Natural killer cell (primary cell): Measurements from ENCODE around the gene HPS5. TPM values are rescaled to one million over a fixed set of nuclear protein-coding genes. Genes with fewer than 3 reads are reported as not detected.
A peak's percentile ranks its signal among the peaks of the same experiment; 100 is the strongest.

Source experiments
- ATAC-seq, 3 donors: fragments of 150-1000 bp in 2 of 3; fragments of 200-7000 bp in 1 of 3; cut with Tn5 transposase; 1 replicate in 1 of 3; 2 replicates in 2 of 3; pipeline ENCODE4 v1.10.0; 2021; ENCODE audit warnings: mild to moderate bottlenecking in 2 of 3, moderate library complexity in 2 of 3
- DNase-seq, 2 donors: peaks; one replicate each; pipeline versions ENCODE4 v3.0.0 to v3.0.0-alpha.2; 2013 to 2021; ENCODE audit warnings: mixed read lengths in 1 of 2
- H3K27ac ChIP-seq: one replicate; pipeline ENCODE4 v1.5.1; 2013; ENCODE audit warnings: mild to moderate bottlenecking, low read length
- H3K27me3 ChIP-seq: one replicate; pipeline ENCODE4 v1.6.1; 2013; ENCODE audit warnings: low read length; ENCODE audit not compliant: control insufficient read depth, insufficient read depth
- H3K36me3 ChIP-seq: one replicate; pipeline ENCODE4 v1.6.1; 2013; ENCODE audit warnings: low read length; ENCODE audit not compliant: control insufficient read depth, insufficient read depth
- H3K4me1 ChIP-seq: one replicate; pipeline ENCODE4 v1.6.1; 2013; ENCODE audit warnings: low read length; ENCODE audit not compliant: control insufficient read depth, insufficient read depth
- H3K4me3 ChIP-seq: one replicate; pipeline ENCODE4 v1.5.1; 2013; ENCODE audit warnings: low read length
- H3K9me3 ChIP-seq: one replicate; pipeline ENCODE4 v1.6.1; 2013; ENCODE audit warnings: low read length; ENCODE audit not compliant: control insufficient read depth, insufficient read depth
- H3K27ac Mint-ChIP-seq, 2 donors: one replicate each; pipeline ENCODE4 v1.8.0; 2022; ENCODE audit warnings: mild to moderate bottlenecking in 2 of 2, mixed read lengths in 2 of 2, moderate library complexity in 1 of 2
- H3K27me3 Mint-ChIP-seq, 2 donors: one replicate each; pipeline ENCODE4 v1.8.0; 2022; ENCODE audit warnings: low read depth in 2 of 2, mixed read lengths in 2 of 2
- H3K36me3 Mint-ChIP-seq: one replicate; pipeline ENCODE4 v1.8.0; 2022; ENCODE audit warnings: mixed read lengths
- H3K4me1 Mint-ChIP-seq, 2 donors: one replicate each; pipeline ENCODE4 v1.8.0; 2022; ENCODE audit warnings: mixed read lengths in 2 of 2
- H3K4me3 Mint-ChIP-seq: one replicate; pipeline ENCODE4 v1.8.0; 2022; ENCODE audit warnings: mild to moderate bottlenecking, moderate library complexity, mixed read lengths
- H3K9me3 Mint-ChIP-seq, 2 donors: one replicate each; pipeline ENCODE4 v1.8.0; 2022; ENCODE audit warnings: mixed read lengths in 2 of 2
- CTCF ChIP-seq: fragments of 200-600 bp; IDR thresholded peaks from one replicate; pipeline ENCODE4 v1.8.0; 2022; ENCODE audit warnings: antibody characterized with exemption
- WGBS: methylation state at CpG from one replicate; pipeline ENCODE4 v1.1.7; 2013; ENCODE audit warnings: missing lambda C conversion rate; ENCODE audit not compliant: insufficient coverage; 5-methylcytosine and 5-hydroxymethylcytosine counted together
- intact Hi-C: fragments of 100-400 bp; cut with micrococcal nuclease; formaldehyde crosslinking; loops from one replicate; pipeline ENCODE4 v1.14.2; 2022
- total RNA-seq, 4 donors: library from RNA; stranded (reverse); fragments of 120-200 nt in 1 of 4; gene quantifications; one replicate each; pipeline versions ENCODE4 v1.2.3 to v1.2.4, GENCODE V29; 2013 to 2022

HPS5 gene
- total RNA-seq, 3 donors from 2014 or later (not counting 1 experiment from before 2014, with no cell fraction given) = 11.5 to 14.5 (median 14.0) TPM

- Mint-ChIP-seq H3K4me1 (peaks cover 0 to 5% of the 10 kb centered on the region in 2 donors), H3K27ac (peak overlapping the region in 1 of 2 donors; percentile 8), H3K4me3 (no peak overlapping the region), H3K27me3 (no peaks in the 10 kb centered on the region), H3K9me3 (no peaks in the 10 kb centered on the region), H3K36me3 (peaks cover 11% of the 10 kb centered on the region)
- ATAC-seq (no peak), DNase-seq (no peak)
- intact Hi-C loops = no loop called here
- WGBS = 78% methylated on average over 2 of the region's 2 CpGs
- H3K36me3 ChIP-seq = peaks cover 35% of the 10 kb centered on the region
- no peaks in the 10 kb centered on the region for H3K27me3 ChIP-seq
- no peak for TF ChIP-seq CTCF
- H3K4me1 ChIP-seq = no peaks in the 10 kb centered on the region
- no peaks in the 10 kb centered on the region for H3K9me3 ChIP-seq
- no peak overlapping the region for H3K4me3 ChIP-seq
- no peak overlapping the region for H3K27ac ChIP-seq
These were observed 46.3 kb upstream of the HPS5 start for GRCh38 chr11:18368221-18368620.

GRCh38 chr11:18367431-18367830, 45.5 kb upstream of the HPS5 start:
- intact Hi-C loops = no loop called here
- no peaks in the 10 kb centered on the region for H3K9me3 Mint-ChIP-seq
- H3K4me1 Mint-ChIP-seq = peaks cover 0 to 5% of the 10 kb centered on the region in 2 donors
- H3K27me3 Mint-ChIP-seq = no peaks in the 10 kb centered on the region
- peak overlapping the region in 1 of 2 donors; percentile 8 for H3K27ac Mint-ChIP-seq
- no peak for ATAC-seq
- Histone ChIP-seq H3K27me3 (no peaks in the 10 kb centered on the region), H3K4me3 (no peak overlapping the region), H3K9me3 (no peaks in the 10 kb centered on the region), H3K4me1 (no peaks in the 10 kb centered on the region), H3K36me3 (peaks cover 38% of the 10 kb centered on the region), H3K27ac (no peak overlapping the region)
- no peak overlapping the region for H3K4me3 Mint-ChIP-seq
- H3K36me3 Mint-ChIP-seq = peaks cover 11% of the 10 kb centered on the region
- 100% methylated on average over 3 of the region's 3 CpGs for WGBS
- DNase-seq = no peak
- TF ChIP-seq CTCF = no peak

DNA sequence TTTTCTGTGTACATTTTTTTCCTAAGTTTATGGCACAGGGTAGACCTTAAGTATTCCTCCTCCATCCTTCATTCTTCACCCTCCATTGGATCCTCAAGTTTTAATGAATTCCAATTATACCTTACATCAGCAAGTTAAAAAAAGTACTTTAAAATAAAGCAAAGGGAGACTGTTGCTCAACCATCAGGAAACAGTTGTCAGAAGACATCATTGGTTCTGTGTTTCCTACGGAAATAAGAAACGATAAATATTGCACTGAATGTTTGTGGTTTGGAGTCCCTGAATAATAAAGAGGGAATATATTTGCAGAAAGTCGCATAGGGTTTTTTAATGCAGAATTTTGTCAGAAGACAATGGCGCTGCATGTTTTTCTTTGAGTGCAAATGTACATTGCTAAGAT, 44.3 kb upstream of the HPS5 start:
- no peak for TF ChIP-seq CTCF
- no peak overlapping the region for H3K4me3 Mint-ChIP-seq
- Histone ChIP-seq H3K9me3 (no peaks in the 10 kb centered on the region), H3K4me1 (no peaks in the 10 kb centered on the region), H3K4me3 (no peak overlapping the region), H3K27ac (no peak overlapping the region), H3K27me3 (no peaks in the 10 kb centered on the region), H3K36me3 (peaks cover 48% of the 10 kb centered on the region)
- no peaks in the 10 kb centered on the region for H3K9me3 Mint-ChIP-seq
- 45% methylated on average over 4 of the region's 4 CpGs for WGBS
- no peak for ATAC-seq
- DNase-seq = no peak
- peaks cover 11% of the 10 kb centered on the region for H3K36me3 Mint-ChIP-seq
- H3K27me3 Mint-ChIP-seq = no peaks in the 10 kb centered on the region
- intact Hi-C loops = no loop called here
- peak overlapping the region in 1 of 2 donors; percentile 13 for H3K27ac Mint-ChIP-seq
- peaks cover 0 to 5% of the 10 kb centered on the region in 2 donors for H3K4me1 Mint-ChIP-seq

- Histone ChIP-seq H3K27me3 (no peaks in the 10 kb centered on the region), H3K27ac (no peak overlapping the region), H3K4me3 (no peak overlapping the region), H3K9me3 (no peaks in the 10 kb centered on the region), H3K36me3 (peaks cover 53% of the 10 kb centered on the region), H3K4me1 (no peaks in the 10 kb centered on the region)
- H3K27ac Mint-ChIP-seq = no peak overlapping the region
- ATAC-seq (no peak), DNase-seq (no peak)
- peaks cover 11% of the 10 kb centered on the region for H3K36me3 Mint-ChIP-seq
- intact Hi-C loops = no loop called here
- H3K27me3 Mint-ChIP-seq = no peaks in the 10 kb centered on the region
- WGBS = 98% methylated on average over 4 of the region's 4 CpGs
- no peaks in the 10 kb centered on the region for H3K9me3 Mint-ChIP-seq
- peaks cover 0 to 5% of the 10 kb centered on the region in 2 donors for H3K4me1 Mint-ChIP-seq
- TF ChIP-seq CTCF = no peak
- H3K4me3 Mint-ChIP-seq = no peak overlapping the region
These were observed 43.8 kb upstream of the HPS5 start for GRCh38 chr11:18365741-18366140.
